Measurements from ENCODE around the gene HTR2C.
"Not testable (repeated sequence)": the region's sequence is repeated elsewhere in the genome, so short reads cannot be mapped to it uniquely, and the experiment has no call there.

The HTR2C gene

DNA sequence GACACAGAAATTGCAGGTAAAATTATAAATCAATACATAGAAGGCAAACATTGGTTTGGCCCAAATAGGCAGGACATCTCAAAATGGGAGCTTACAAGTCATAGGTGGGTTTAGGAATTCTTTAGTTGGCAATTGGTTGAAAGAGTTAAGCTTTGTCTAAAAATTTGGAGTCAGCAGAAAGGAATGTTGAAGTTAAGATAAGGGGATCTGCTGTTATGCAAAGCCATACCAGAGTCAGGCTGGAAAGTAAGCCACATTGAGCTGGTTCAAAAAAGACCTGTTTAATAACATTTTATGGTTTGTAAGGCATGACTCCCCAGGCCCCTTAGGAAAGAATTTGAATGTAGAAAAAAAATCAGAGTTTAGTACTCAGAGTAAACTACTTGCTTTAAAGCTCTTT lies 341.0 kb downstream of the HTR2C start:
- Histone ChIP-seq H3K36me3 (no peaks in the 10 kb centered on the region), H3K27me3 (peaks cover 58 to 98% (median 87%) of the 10 kb centered on the region in 11 experiments), H3K9ac (no peak overlapping the region), H4K20me1 (no peaks in the 10 kb centered on the region), H3K4me2 (no peak overlapping the region), H3K4me1 (no peaks in the 10 kb centered on the region), H3K9me3 (replicated peaks in 1 of 11) (no peaks in the 10 kb centered on the region), H3K27ac (no peak overlapping the region), H3K4me3 (no peak overlapping the region)
- no peak for TF ChIP-seq Cebpa-rat (IDR thresholded peaks at IDR 0.05)

GRCh38 chrX:114930227-114930626 lies 346.3 kb downstream of the HTR2C start:
- Histone ChIP-seq H3K36me3 (no peaks in the 10 kb centered on the region), H3K9ac (no peak overlapping the region), H3K4me2 (no peak overlapping the region), H3K27me3 (peaks cover 42 to 92% (median 77%) of the 10 kb centered on the region in 11 experiments), H3K4me1 (no peaks in the 10 kb centered on the region), H3K27ac (no peak overlapping the region), H4K20me1 (no peaks in the 10 kb centered on the region), H3K4me3 (no peak overlapping the region), H3K9me3 (replicated peaks in 1 of 11) (peaks cover 29 to 40% (median 30%) of the 10 kb centered on the region in 11 experiments)
- no peak for TF ChIP-seq Cebpa-rat (IDR thresholded peaks at IDR 0.05)

- no peaks in the 10 kb centered on the region for H3K4me1 ChIP-seq
- no peaks in the 10 kb centered on the region for H3K36me3 ChIP-seq
- no peak overlapping the region for H3K4me3 ChIP-seq
- H3K27ac ChIP-seq: no peak overlapping the region
- no peak overlapping the region for H3K4me2 ChIP-seq
- H4K20me1 ChIP-seq: no peaks in the 10 kb centered on the region
- H3K9ac ChIP-seq: no peak overlapping the region
- TF ChIP-seq Cebpa-rat (IDR thresholded peaks at IDR 0.05): no peak
- H3K27me3 ChIP-seq: peaks cover 26 to 75% (median 60%) of the 10 kb centered on the region in 11 experiments
- peaks cover 29 to 45% (median 30%) of the 10 kb centered on the region in 11 experiments for H3K9me3 ChIP-seq (replicated peaks in 1 of 11)
These were observed 348.7 kb downstream of the HTR2C start for GRCh38 chrX:114932550-114932949.

DNA sequence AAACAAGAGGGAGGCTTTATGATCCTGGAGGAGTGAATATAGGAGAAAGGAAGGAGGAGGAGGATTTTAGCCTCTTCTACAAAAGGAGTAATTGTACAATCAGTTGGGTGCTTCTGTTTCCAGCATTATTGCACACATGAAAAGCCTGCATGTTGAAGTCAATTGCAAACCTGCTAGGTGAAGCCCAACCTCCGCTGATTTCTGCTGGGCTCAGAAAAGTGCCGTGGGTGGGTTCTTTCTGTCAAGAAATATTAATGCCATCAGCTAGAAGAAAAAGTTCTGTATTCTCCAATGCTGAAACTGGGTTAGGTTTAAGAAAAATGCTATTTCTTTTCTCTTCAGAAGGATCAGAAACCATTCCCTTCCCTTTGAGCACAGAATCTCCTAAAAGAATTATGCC lies 349.4 kb downstream of the HTR2C start:
- Histone ChIP-seq H3K27me3 (peaks cover 18 to 71% (median 56%) of the 10 kb centered on the region in 11 experiments), H3K9me3 (replicated peaks in 1 of 11) (peaks cover 29 to 45% (median 30%) of the 10 kb centered on the region in 11 experiments)
- H3K9ac ChIP-seq, H3K4me1 ChIP-seq, H3K36me3 ChIP-seq, H3K27ac ChIP-seq, H3K4me3 ChIP-seq, H4K20me1 ChIP-seq, H3K4me2 ChIP-seq: not testable (repeated sequence)

GRCh38 chrX:114937090-114937489 lies 353.2 kb downstream of the HTR2C start:
- not testable (repeated sequence) for H3K4me1 ChIP-seq, H3K27ac ChIP-seq, H3K4me2 ChIP-seq, H4K20me1 ChIP-seq, H3K4me3 ChIP-seq, H3K36me3 ChIP-seq, H3K9ac ChIP-seq
- Histone ChIP-seq H3K27me3 (peaks cover 14 to 74% (median 53%) of the 10 kb centered on the region in 11 experiments; a peak in 20 of 22 replicates), H3K9me3 (replicated peaks in 1 of 11) (peaks cover 19 to 36% (median 22%) of the 10 kb centered on the region in 11 experiments)

- Histone ChIP-seq H3K27me3 (peaks cover 45 to 99% (median 89%) of the 10 kb centered on the region in 11 experiments; a peak in 21 of 22 replicates), H3K4me1 (no peaks in the 10 kb centered on the region), H4K20me1 (no peaks in the 10 kb centered on the region; a peak in 2 of 22 replicates), H3K9me3 (replicated peaks in 1 of 11) (peaks cover 0 to 6% (median 0%) of the 10 kb centered on the region in 11 experiments; a peak in 3 of 22 replicates), H3K27ac (no peak overlapping the region), H3K4me3 (no peak overlapping the region), H3K4me2 (no peak overlapping the region), H3K36me3 (no peaks in the 10 kb centered on the region), H3K9ac (no peak overlapping the region)
- TF ChIP-seq Cebpa-rat (IDR thresholded peaks at IDR 0.05): no peak
These were observed 368.8 kb downstream of the HTR2C start for GRCh38 chrX:114952696-114953095.
